Daoy (cell line): ENCODE results near the gene KCTD17. TPM values are rescaled to one million over a fixed set of nuclear protein-coding genes. Genes with fewer than 3 reads are reported as not detected.
A peak's percentile ranks its signal among the peaks of the same experiment; 100 is the strongest.

Experiments
- DNase-seq: peaks from one replicate; pipeline ENCODE4 v3.0.0-alpha.2; 2015; ENCODE audit warnings: low read depth
- total RNA-seq: library from RNA; depleted of rRNA; stranded (reverse); fragments of >200 nt; shearing (Covaris generic); gene quantifications from 2 replicates; pipeline ENCODE4 v1.2.3, GENCODE V29; 2014

The KCTD17 gene
- total RNA-seq, 1 experiment from 2014 or later: 20.6 TPM

- DNase-seq: no peak
Observed at GRCh38 chr22:37043209-37043827, 8.2 kb upstream of the KCTD17 start.

- DNase-seq: peak; percentile 66
Observed at GRCh38 chr22:37043828-37044538, 7.6 kb upstream of the KCTD17 start.

GRCh38 chr22:37044634-37045625, 6.6 kb upstream of the KCTD17 start:
- DNase-seq: no peak

- DNase-seq: no peak
Observed at GRCh38 chr22:37045958-37046357, 5.6 kb upstream of the KCTD17 start.

- no peak for DNase-seq
Observed at GRCh38 chr22:37046589-37046988, 5.0 kb upstream of the KCTD17 start.

GRCh38 chr22:37047006-37047405, 4.5 kb upstream of the KCTD17 start:
- no peak for DNase-seq

GRCh38 chr22:37048133-37048532, 3.4 kb upstream of the KCTD17 start:
- DNase-seq: no peak

- no peak for DNase-seq
Observed at GRCh38 chr22:37049224-37049623, 2.3 kb upstream of the KCTD17 start.

GRCh38 chr22:37050913-37051312, 629 bp upstream of the KCTD17 start:
- DNase-seq: no peak

- no peak for DNase-seq
Observed at GRCh38 chr22:37052386-37053309, 1.1 kb downstream of the KCTD17 start.

GRCh38 chr22:37053310-37054055, 1.9 kb downstream of the KCTD17 start:
- DNase-seq: no peak

GRCh38 chr22:37054056-37054395, 2.5 kb downstream of the KCTD17 start:
- no peak for DNase-seq

- DNase-seq: no peak
Observed at GRCh38 chr22:37054600-37055365, 3.2 kb downstream of the KCTD17 start.

GRCh38 chr22:37056246-37056645, 4.7 kb downstream of the KCTD17 start:
- DNase-seq: no peak

- DNase-seq: no peak
Observed at GRCh38 chr22:37057226-37057625, 5.7 kb downstream of the KCTD17 start.

GRCh38 chr22:37057796-37058510, 6.4 kb downstream of the KCTD17 start:
- no peak for DNase-seq

- no peak for DNase-seq
Observed at GRCh38 chr22:37058917-37059701, 7.6 kb downstream of the KCTD17 start.

GRCh38 chr22:37059876-37060449, 8.4 kb downstream of the KCTD17 start:
- no peak for DNase-seq
